DND-41 (cell line): Measurements from ENCODE around the gene RPS24.

Experiments
- ATAC-seq: fragments of 200-7000 bp; cut with Tn5 transposase; 3 replicates; pipeline ENCODE4 v1.9.1; 2021; ENCODE audit warnings: low read depth; ENCODE audit not compliant: insufficient read depth
- DNase-seq: peaks from one replicate; pipeline ENCODE4 v3.0.0-alpha.2; 2020
- H2AFZ ChIP-seq: 2 replicates; pipeline ENCODE4 v1.6.0; 2012; ENCODE audit warnings: low read depth, low read length
- H3K27ac ChIP-seq: 2 replicates; pipeline ENCODE4 v1.5.1; 2012; ENCODE audit warnings: low read length, inconsistent platforms
- H3K27me3 ChIP-seq: fragments of 200-600 bp; sonication (generic); 2 replicates; pipeline ENCODE4 v1.6.0; 2012; ENCODE audit warnings: low read length, mild to moderate bottlenecking, inconsistent platforms; ENCODE audit not compliant: insufficient read depth, poor library complexity
- H3K36me3 ChIP-seq: 2 replicates; pipeline ENCODE4 v1.5.1; 2012; ENCODE audit warnings: low read length, inconsistent platforms; ENCODE audit not compliant: insufficient read depth
- H3K4me1 ChIP-seq: 2 replicates; pipeline ENCODE4 v1.5.1; 2012; ENCODE audit warnings: mild to moderate bottlenecking, low read length; ENCODE audit not compliant: insufficient read depth
- H3K4me2 ChIP-seq: 2 replicates; pipeline ENCODE4 v1.6.0; 2012; ENCODE audit warnings: mild to moderate bottlenecking, moderate library complexity, low read length, inconsistent platforms; ENCODE audit not compliant: insufficient read depth
- H3K4me3 ChIP-seq, 2 experiments: fragments of 200-600 bp in 1 of 2; shearing (Covaris generic) in 1 of 2; 2 replicates each; pipeline ENCODE4 v1.5.1; 2012 to 2016; ENCODE audit warnings: inconsistent platforms in 2 of 2, low read length in 2 of 2, mild to moderate bottlenecking in 2 of 2, low read depth in 1 of 2, moderate library complexity in 1 of 2
- H3K79me2 ChIP-seq: 2 replicates; pipeline ENCODE4 v1.6.0; 2012; ENCODE audit warnings: low read length, inconsistent platforms; ENCODE audit not compliant: insufficient read depth
- H3K9ac ChIP-seq: 2 replicates; pipeline ENCODE4 v1.6.0; 2012; ENCODE audit warnings: low read depth, mild to moderate bottlenecking, inconsistent platforms, low read length, moderate library complexity
- H3K9me3 ChIP-seq: 2 replicates; pipeline ENCODE4 v1.5.1; 2012; ENCODE audit warnings: low read length, moderate library complexity, mild to moderate bottlenecking, inconsistent platforms; ENCODE audit not compliant: insufficient read depth, severe bottlenecking
- H4K20me1 ChIP-seq: 2 replicates; pipeline ENCODE4 v1.6.0; 2012; ENCODE audit warnings: low read length; ENCODE audit not compliant: insufficient read depth
- EZH2 ChIP-seq: IDR thresholded peaks from 3 replicates; pipeline ENCODE4 v1.6.1; 2012; ENCODE audit warnings: borderline replicate concordance, low read depth, mild to moderate bottlenecking, moderate library complexity, low read length, inconsistent platforms; ENCODE audit not compliant: severe bottlenecking
- TF ChIP-seq, protein P1 (sequence below): IDR thresholded peaks from 2 replicates; pipeline ENCODE4 v1.5.1; 2012; ENCODE audit warnings: borderline replicate concordance, low read length, moderate library complexity, mild to moderate bottlenecking; ENCODE audit not compliant: poor library complexity, severe bottlenecking; ENCODE audit errors: extremely low read depth

Gene RPS24

GRCh38 chr10:78070726-78071125, 37.1 kb downstream of the RPS24 start:
- DNase-seq (no peak), ATAC-seq (no peak)
- Histone ChIP-seq H4K20me1 (no peaks in the 10 kb centered on the region), H3K4me1 (peaks cover 8% of the 10 kb centered on the region), H3K36me3 (no peaks in the 10 kb centered on the region), H3K79me2 (no peaks in the 10 kb centered on the region), H3K27ac (no peak overlapping the region), H2AFZ (no peak overlapping the region), H3K27me3 (no peaks in the 10 kb centered on the region), H3K9ac (no peak overlapping the region), H3K4me2 (no peak overlapping the region), H3K9me3 (no peaks in the 10 kb centered on the region), H3K4me3 (no peak overlapping the region)
- TF ChIP-seq EZH2: no peak
- TF ChIP-seq, protein P1, sequence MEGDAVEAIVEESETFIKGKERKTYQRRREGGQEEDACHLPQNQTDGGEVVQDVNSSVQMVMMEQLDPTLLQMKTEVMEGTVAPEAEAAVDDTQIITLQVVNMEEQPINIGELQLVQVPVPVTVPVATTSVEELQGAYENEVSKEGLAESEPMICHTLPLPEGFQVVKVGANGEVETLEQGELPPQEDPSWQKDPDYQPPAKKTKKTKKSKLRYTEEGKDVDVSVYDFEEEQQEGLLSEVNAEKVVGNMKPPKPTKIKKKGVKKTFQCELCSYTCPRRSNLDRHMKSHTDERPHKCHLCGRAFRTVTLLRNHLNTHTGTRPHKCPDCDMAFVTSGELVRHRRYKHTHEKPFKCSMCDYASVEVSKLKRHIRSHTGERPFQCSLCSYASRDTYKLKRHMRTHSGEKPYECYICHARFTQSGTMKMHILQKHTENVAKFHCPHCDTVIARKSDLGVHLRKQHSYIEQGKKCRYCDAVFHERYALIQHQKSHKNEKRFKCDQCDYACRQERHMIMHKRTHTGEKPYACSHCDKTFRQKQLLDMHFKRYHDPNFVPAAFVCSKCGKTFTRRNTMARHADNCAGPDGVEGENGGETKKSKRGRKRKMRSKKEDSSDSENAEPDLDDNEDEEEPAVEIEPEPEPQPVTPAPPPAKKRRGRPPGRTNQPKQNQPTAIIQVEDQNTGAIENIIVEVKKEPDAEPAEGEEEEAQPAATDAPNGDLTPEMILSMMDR: no peak

DNA sequence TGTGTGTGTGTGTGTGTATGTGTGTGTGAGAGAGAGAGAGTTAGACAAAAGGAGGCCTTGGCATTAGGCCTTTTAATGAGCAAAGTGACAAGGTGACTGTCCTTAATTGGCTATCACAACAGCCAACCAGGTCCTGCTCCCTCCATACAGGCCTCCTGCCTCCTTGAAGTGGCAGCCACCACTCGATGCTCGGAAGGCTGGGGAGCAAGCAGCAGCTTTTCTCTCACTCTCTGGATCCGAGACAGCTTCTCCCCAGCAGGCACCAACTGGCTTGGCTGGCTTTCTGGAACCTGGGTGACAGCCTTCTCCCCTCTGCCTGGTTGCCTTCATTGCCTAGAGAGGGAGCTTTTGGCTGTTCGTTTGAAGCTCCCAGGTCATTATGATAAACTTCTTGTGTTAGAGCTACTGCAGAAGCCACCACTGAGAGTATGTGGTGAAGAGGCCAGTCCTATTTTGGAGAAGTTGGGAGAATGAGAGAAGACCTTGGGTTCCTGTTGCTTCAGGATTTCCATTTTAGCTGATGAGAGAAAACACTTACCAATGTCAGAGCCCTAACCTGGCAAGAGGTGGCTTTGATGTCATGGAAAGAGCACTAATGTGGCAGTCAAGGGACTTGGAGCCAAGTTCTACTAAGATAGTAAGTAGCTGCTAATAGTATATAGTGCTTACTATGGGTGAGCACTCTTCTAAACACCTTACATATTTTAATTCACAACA, 37.6 kb downstream of the RPS24 start:
- ATAC-seq: no peak

DNA sequence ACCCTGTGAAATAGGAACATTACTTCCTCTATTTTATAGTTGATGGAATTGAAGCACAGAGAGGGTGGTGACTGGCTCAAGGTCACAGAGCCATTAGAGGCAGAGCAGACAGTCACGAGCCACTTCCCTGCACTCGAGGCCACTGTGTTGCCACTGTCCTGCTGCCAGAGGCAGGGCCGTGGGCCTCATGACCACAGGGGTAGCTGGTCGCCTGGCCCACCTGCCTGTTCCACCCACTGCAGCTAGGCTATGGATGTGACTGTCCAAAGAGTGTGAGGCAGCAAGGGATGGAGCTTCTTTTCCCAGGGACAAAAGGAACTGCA, 38.2 kb downstream of the RPS24 start:
- Histone ChIP-seq H3K79me2 (no peaks in the 10 kb centered on the region), H3K4me1 (no peaks in the 10 kb centered on the region; the same call in 1 of the 2 replicates), H2AFZ (no peak overlapping the region), H3K4me3 (no peak overlapping the region), H3K27me3 (no peaks in the 10 kb centered on the region), H3K36me3 (no peaks in the 10 kb centered on the region), H3K4me2 (no peak overlapping the region), H3K9me3 (no peaks in the 10 kb centered on the region), H3K27ac (no peak overlapping the region), H4K20me1 (no peaks in the 10 kb centered on the region), H3K9ac (no peak overlapping the region)
- TF ChIP-seq, protein P1: no peak
- TF ChIP-seq EZH2: no peak
- ATAC-seq: no peak
- no peak for DNase-seq

More for the DNA sequence above, 37.6 kb downstream of the RPS24 start:
- Histone ChIP-seq H3K79me2 (no peaks in the 10 kb centered on the region), H3K27me3 (no peaks in the 10 kb centered on the region), H3K4me3 (no peak overlapping the region), H3K9ac (no peak overlapping the region), H4K20me1 (no peaks in the 10 kb centered on the region), H3K27ac (no peak overlapping the region), H3K4me2 (no peak overlapping the region), H3K36me3 (no peaks in the 10 kb centered on the region), H3K4me1 (peaks cover 2% of the 10 kb centered on the region), H2AFZ (no peak overlapping the region), H3K9me3 (no peaks in the 10 kb centered on the region)
- no peak for DNase-seq
- TF ChIP-seq, protein P1: no peak
- no peak for TF ChIP-seq EZH2
